GM18511 (cell line): Measurements from ENCODE around the gene GRIN3B.

Source experiments
- ATAC-seq: cut with Tn5 transposase; IDR thresholded peaks from one replicate; pipeline ENCODE4 v1.9.1; 2021; ENCODE audit warnings: mild to moderate bottlenecking, moderate library complexity; ENCODE audit not compliant: unreplicated experiment

GRIN3B gene

GRCh38 chr19:964761-965694 is 35.2 kb upstream of the GRIN3B start:
- ATAC-seq, result no peak

GRCh38 chr19:966485-967088 is 33.6 kb upstream of the GRIN3B start:
- ATAC-seq, result no peak

- ATAC-seq, result no peak
Measured at GRCh38 chr19:970695-971094, 29.5 kb upstream of the GRIN3B start.

GRCh38 chr19:971795-972194 is 28.4 kb upstream of the GRIN3B start:
- ATAC-seq, result no peak

GRCh38 chr19:972281-972680 is 27.9 kb upstream of the GRIN3B start:
- no peak for ATAC-seq

- no peak for ATAC-seq
Measured at GRCh38 chr19:973726-974563, 26.3 kb upstream of the GRIN3B start.

GRCh38 chr19:974564-975257 is 25.5 kb upstream of the GRIN3B start:
- no peak for ATAC-seq

GRCh38 chr19:976476-976875 is 23.7 kb upstream of the GRIN3B start:
- ATAC-seq, result no peak

GRCh38 chr19:977058-977464 is 23.2 kb upstream of the GRIN3B start:
- ATAC-seq, result no peak

- no peak for ATAC-seq
Measured at GRCh38 chr19:979318-979741, 20.9 kb upstream of the GRIN3B start.

GRCh38 chr19:980133-980998 is 19.9 kb upstream of the GRIN3B start:
- no peak for ATAC-seq

- peak; percentile 46 for ATAC-seq
Measured at GRCh38 chr19:982567-983170, 17.6 kb upstream of the GRIN3B start.

- peak; percentile 81 for ATAC-seq
Measured at GRCh38 chr19:984165-984967, 15.9 kb upstream of the GRIN3B start, which contains the start of gene WDR18. TSS of gene WDR18 (plus strand) at chr19:984345. CDS start at chr19:984354, 9 bp downstream.

GRCh38 chr19:986083-986482 is 14.1 kb upstream of the GRIN3B start:
- ATAC-seq, result no peak

GRCh38 chr19:988081-988480 is 12.1 kb upstream of the GRIN3B start:
- no peak for ATAC-seq

GRCh38 chr19:988510-988909 is 11.7 kb upstream of the GRIN3B start:
- no peak for ATAC-seq

- ATAC-seq, result no peak
Measured at GRCh38 chr19:989381-990081, 10.7 kb upstream of the GRIN3B start.

- ATAC-seq, result no peak
Measured at GRCh38 chr19:990119-990571, 10.1 kb upstream of the GRIN3B start.
